Caco-2 (cell line): ENCODE results near the gene ANP32E. TPM values are rescaled to one million over a fixed set of nuclear protein-coding genes. Genes with fewer than 3 reads are reported as not detected.

Experiments
- BruUV-seq: library from RNA; stranded (reverse); fragments of 400-500 nt; replicated peaks from 2 replicates; lab custom pipeline; 2021; lab: Mats Ljungman, UMichigan
- CTCF ChIA-PET: fragments of 300-600 bp; sonication (Branson Sonifier 250); formaldehyde crosslinking; loops from one replicate; lab custom pipeline; 2022; ENCODE audit warnings: antibody characterized with exemption; lab: Charles Lee
- POLR2A ChIA-PET: fragments of 300-600 bp; sonication (Branson Sonifier 250); formaldehyde crosslinking; loops from one replicate; lab custom pipeline; 2022; ENCODE audit warnings: antibody characterized with exemption; lab: Charles Lee
- DNase-seq, 2 experiments: peaks; one replicate each; pipeline versions ENCODE4 v3.0.0 to v3.0.0-alpha.2; 2020 to 2022
- H3K27me3 ChIP-seq: replicated peaks from 2 replicates; pipeline ENCODE4 v1.6.0; 2011; ENCODE audit warnings: low read length; ENCODE audit not compliant: control insufficient read depth, insufficient read depth
- H3K36me3 ChIP-seq: 2 replicates; pipeline ENCODE4 v1.5.1; 2011; ENCODE audit warnings: low read length; ENCODE audit not compliant: control insufficient read depth, insufficient read depth
- H3K4me1 ChIP-seq: fragments of 250-450 bp; sonication (Bioruptor Pico); 2 replicates; pipeline ENCODE4 v1.5.1; 2020; ENCODE audit warnings: mild to moderate bottlenecking
- H3K4me3 ChIP-seq: 2 replicates; pipeline ENCODE4 v1.5.1; 2011; ENCODE audit warnings: low read depth, mild to moderate bottlenecking, control low read depth, low read length
- H3K9me3 ChIP-seq: fragments of 250-450 bp; sonication (Bioruptor Pico); 2 replicates; pipeline ENCODE4 v1.5.1; 2020; ENCODE audit warnings: mild to moderate bottlenecking, moderate library complexity
- H3K27ac Mint-ChIP-seq: one replicate; pipeline ENCODE4 v1.8.0; 2022; ENCODE audit warnings: mixed read lengths; ENCODE audit not compliant: unreplicated experiment
- H3K27me3 Mint-ChIP-seq: one replicate; pipeline ENCODE4 v1.8.0; 2022; ENCODE audit warnings: mixed read lengths; ENCODE audit not compliant: insufficient read depth, unreplicated experiment
- H3K36me3 Mint-ChIP-seq: one replicate; pipeline ENCODE4 v1.8.0; 2022; ENCODE audit warnings: mild to moderate bottlenecking, mixed read lengths; ENCODE audit not compliant: insufficient read depth, unreplicated experiment
- H3K4me1 Mint-ChIP-seq: one replicate; pipeline ENCODE4 v1.8.0; 2022; ENCODE audit warnings: low read depth, mixed read lengths; ENCODE audit not compliant: unreplicated experiment
- H3K4me3 Mint-ChIP-seq: one replicate; pipeline ENCODE4 v1.8.0; 2022; ENCODE audit warnings: mild to moderate bottlenecking, moderate library complexity, mixed read lengths; ENCODE audit not compliant: unreplicated experiment
- H3K9me3 Mint-ChIP-seq: one replicate; pipeline ENCODE4 v1.8.0; 2022; ENCODE audit warnings: mixed read lengths; ENCODE audit not compliant: unreplicated experiment
- intact Hi-C: fragments of 100-400 bp; cut with micrococcal nuclease; formaldehyde crosslinking; loops from one replicate; pipeline ENCODE4 v1.10.0; 2022; ENCODE audit not compliant: unreplicated experiment
- total RNA-seq: library from RNA; stranded (reverse); gene quantifications from 2 replicates; pipeline ENCODE4 v1.2.3, GENCODE V29; 2022
- TF ChIP-seq, protein P1 (sequence below), 2 experiments: fragments of 200-600 bp in 1 of 2; IDR thresholded peaks; 1 replicate in 1 of 2; 2 replicates in 1 of 2; pipeline versions ENCODE4 v1.5.1 to v1.8.0; 2011 to 2022; ENCODE audit warnings: antibody characterized with exemption in 1 of 2, control low read depth in 1 of 2, inconsistent platforms in 1 of 2, low read depth in 1 of 2, low read length in 1 of 2, mild to moderate bottlenecking in 1 of 2, moderate library complexity in 1 of 2; ENCODE audit not compliant: insufficient read depth in 1 of 2, severe bottlenecking in 1 of 2, unreplicated experiment in 1 of 2

ANP32E gene
- total RNA-seq, 1 experiment from 2014 or later: 26.8 TPM

GRCh38 chr1:150180474-150180873 lies 55.4 kb downstream of the ANP32E start:
- intact Hi-C loops: no loop called here
- no peaks in the 10 kb centered on the region for H3K4me1 ChIP-seq
- no peaks in the 10 kb centered on the region for H3K9me3 Mint-ChIP-seq
- ChIA-PET POLR2A (no interaction called here), CTCF (no interaction called here)
- H3K36me3 Mint-ChIP-seq: no peaks in the 10 kb centered on the region
- TF ChIP-seq, protein P1, sequence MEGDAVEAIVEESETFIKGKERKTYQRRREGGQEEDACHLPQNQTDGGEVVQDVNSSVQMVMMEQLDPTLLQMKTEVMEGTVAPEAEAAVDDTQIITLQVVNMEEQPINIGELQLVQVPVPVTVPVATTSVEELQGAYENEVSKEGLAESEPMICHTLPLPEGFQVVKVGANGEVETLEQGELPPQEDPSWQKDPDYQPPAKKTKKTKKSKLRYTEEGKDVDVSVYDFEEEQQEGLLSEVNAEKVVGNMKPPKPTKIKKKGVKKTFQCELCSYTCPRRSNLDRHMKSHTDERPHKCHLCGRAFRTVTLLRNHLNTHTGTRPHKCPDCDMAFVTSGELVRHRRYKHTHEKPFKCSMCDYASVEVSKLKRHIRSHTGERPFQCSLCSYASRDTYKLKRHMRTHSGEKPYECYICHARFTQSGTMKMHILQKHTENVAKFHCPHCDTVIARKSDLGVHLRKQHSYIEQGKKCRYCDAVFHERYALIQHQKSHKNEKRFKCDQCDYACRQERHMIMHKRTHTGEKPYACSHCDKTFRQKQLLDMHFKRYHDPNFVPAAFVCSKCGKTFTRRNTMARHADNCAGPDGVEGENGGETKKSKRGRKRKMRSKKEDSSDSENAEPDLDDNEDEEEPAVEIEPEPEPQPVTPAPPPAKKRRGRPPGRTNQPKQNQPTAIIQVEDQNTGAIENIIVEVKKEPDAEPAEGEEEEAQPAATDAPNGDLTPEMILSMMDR (IDR thresholded peaks at IDR 0.05; ENCODE audit: insufficient read depth in 1 of 2, low read depth in 1 of 2, low read length in 1 of 2, severe bottlenecking in 1 of 2, unreplicated experiment in 1 of 2): no peak
- BruUV-seq: no TSS peak
- H3K27me3 Mint-ChIP-seq: no peaks in the 10 kb centered on the region
- DNase-seq: no peak
- H3K4me3 Mint-ChIP-seq: no peak overlapping the region
- no peaks in the 10 kb centered on the region for H3K27me3 ChIP-seq
- no peak overlapping the region for H3K4me3 ChIP-seq
- H3K36me3 ChIP-seq: no peaks in the 10 kb centered on the region
- H3K4me1 Mint-ChIP-seq: no peaks in the 10 kb centered on the region
- no peaks in the 10 kb centered on the region for H3K9me3 ChIP-seq
- no peak overlapping the region for H3K27ac Mint-ChIP-seq

- no peak overlapping the region for H3K4me3 Mint-ChIP-seq
- no peaks in the 10 kb centered on the region for H3K9me3 ChIP-seq
- POLR2A ChIA-PET: no interaction called here
- no TSS peak for BruUV-seq
- H3K4me1 Mint-ChIP-seq: no peaks in the 10 kb centered on the region
- no peaks in the 10 kb centered on the region for H3K36me3 ChIP-seq
- no peaks in the 10 kb centered on the region for H3K27me3 ChIP-seq
- no peaks in the 10 kb centered on the region for H3K4me1 ChIP-seq
- no peaks in the 10 kb centered on the region for H3K27me3 Mint-ChIP-seq
- intact Hi-C loops: no loop called here
- CTCF ChIA-PET: no interaction called here
- no peak overlapping the region for H3K27ac Mint-ChIP-seq
- DNase-seq: no peak
- no peaks in the 10 kb centered on the region for H3K36me3 Mint-ChIP-seq
- TF ChIP-seq, protein P1 (IDR thresholded peaks at IDR 0.05; ENCODE audit: insufficient read depth in 1 of 2, low read depth in 1 of 2, low read length in 1 of 2, severe bottlenecking in 1 of 2, unreplicated experiment in 1 of 2): no peak
- no peak overlapping the region for H3K4me3 ChIP-seq
- H3K9me3 Mint-ChIP-seq: no peaks in the 10 kb centered on the region
Observed at GRCh38 chr1:150179867-150180266, 56.0 kb downstream of the ANP32E start.

DNA sequence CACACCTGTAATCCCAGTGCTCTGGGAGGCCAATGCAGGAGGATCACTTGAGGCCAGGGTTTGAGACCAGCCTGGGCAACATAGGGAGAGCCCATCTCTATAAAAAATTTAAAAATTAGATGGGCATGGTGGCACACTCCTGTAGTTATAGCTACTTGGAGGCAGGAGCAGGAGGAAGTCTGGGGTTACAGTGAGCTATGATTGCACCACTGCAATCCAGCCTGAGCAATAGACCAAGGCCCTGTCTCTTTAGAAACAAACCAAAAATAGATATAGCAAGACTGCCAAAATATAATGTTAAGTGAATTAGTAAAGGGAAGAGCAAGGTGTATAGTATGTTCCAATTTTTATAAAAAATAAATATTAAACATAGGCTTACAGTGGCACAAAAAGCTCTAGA lies 57.4 kb downstream of the ANP32E start:
- Mint-ChIP-seq H3K36me3 (no peaks in the 10 kb centered on the region), H3K9me3 (no peaks in the 10 kb centered on the region), H3K27me3 (no peaks in the 10 kb centered on the region), H3K4me1 (peaks cover 2% of the 10 kb centered on the region), H3K4me3 (no peak overlapping the region), H3K27ac (no peak overlapping the region)
- no TSS peak for BruUV-seq
- Histone ChIP-seq H3K4me3 (no peak overlapping the region), H3K36me3 (no peaks in the 10 kb centered on the region), H3K27me3 (no peaks in the 10 kb centered on the region), H3K4me1 (peaks cover 1% of the 10 kb centered on the region), H3K9me3 (no peaks in the 10 kb centered on the region)
- intact Hi-C loops: no loop called here
- ChIA-PET CTCF (interaction anchor here (0.8 to 1.0 kb wide), 2 partner anchors 9 kb away, joined by 4 to 7 read pairs; no protein-coding TSS in a partner anchor), POLR2A (interaction anchor here (0.7 to 1.3 kb wide), 3 partner anchors 9 to 291 kb away, joined by 3 to 4 read pairs (median 3); a partner anchor contains a TSS)
- TF ChIP-seq, protein P1 (IDR thresholded peaks at IDR 0.05; ENCODE audit: insufficient read depth in 1 of 2, low read depth in 1 of 2, low read length in 1 of 2, severe bottlenecking in 1 of 2, unreplicated experiment in 1 of 2): no peak
- no peak for DNase-seq
